ENCODE data around the gene PPP1R8. TPM values are rescaled to one million over a fixed set of nuclear protein-coding genes. Genes with fewer than 3 reads are reported as not detected.

PPP1R8 gene
- total and polyA plus RNA-seq, 3 donors from 2014 or later, result 39.4 to 57.7 (median 49.4) TPM

- H3K4me1 ChIP-seq, result peaks cover 8% of the 10 kb centered on the region
- WGBS, 2 donors, result 45% methylated on average over 10 of the region's 10 CpGs
- H3K4me3 ChIP-seq, result no peak overlapping the region
- H3K27ac ChIP-seq, result peak overlapping the region in 1 of 2 donors; percentile 52
- TF ChIP-seq POLR2A (IDR thresholded peaks at IDR 0.05) (no peak), CTCF (IDR thresholded peaks at IDR 0.05) (peak; percentile 91 to 92 (median 91))
- intact Hi-C loops (cut with DNase I; ENCODE audit: low total_unique reads), result no loop called here
- peak; percentile 92 for DNase-seq
- no peaks in the 10 kb centered on the region for H3K36me3 ChIP-seq (ENCODE audit: low read depth, missing control alignments)
- no peaks in the 10 kb centered on the region for H3K27me3 ChIP-seq
- no peaks in the 10 kb centered on the region for H3K9me3 ChIP-seq
Observed at GRCh38 chr1:27858072-27858948, 27.7 kb downstream of the PPP1R8 start.

- Histone ChIP-seq H3K36me3 (ENCODE audit: low read depth, missing control alignments) (no peaks in the 10 kb centered on the region), H3K27ac (peak overlapping the region in 1 of 2 donors; percentile 11), H3K27me3 (no peaks in the 10 kb centered on the region), H3K9me3 (no peaks in the 10 kb centered on the region), H3K4me3 (no peak overlapping the region), H3K4me1 (peaks cover 8% of the 10 kb centered on the region)
- intact Hi-C loops (cut with DNase I; ENCODE audit: low total_unique reads), result no loop called here
- TF ChIP-seq POLR2A (IDR thresholded peaks at IDR 0.05), result no peak
- TF ChIP-seq CTCF (IDR thresholded peaks at IDR 0.05), result no peak
- 89 to 91% methylated on average over 14 of the region's 14 CpGs for whole genome bisulfite sequencing, 2 donors
- DNase-seq, result no peak
Observed at GRCh38 chr1:27858949-27859576, 28.5 kb downstream of the PPP1R8 start.

GRCh38 chr1:27861436-27861835 lies 30.9 kb downstream of the PPP1R8 start:
- Histone ChIP-seq H3K4me3 (no peak overlapping the region), H3K27me3 (no peaks in the 10 kb centered on the region), H3K9me3 (no peaks in the 10 kb centered on the region), H3K27ac (no peak overlapping the region), H3K36me3 (ENCODE audit: low read depth, missing control alignments) (no peaks in the 10 kb centered on the region), H3K4me1 (peaks cover 8% of the 10 kb centered on the region)
- 91 to 96% methylated on average over 10 of the region's 10 CpGs for WGBS, 2 donors
- intact Hi-C loops (cut with DNase I; ENCODE audit: low total_unique reads), result no loop called here
- DNase-seq, result no peak
- TF ChIP-seq POLR2A (IDR thresholded peaks at IDR 0.05) (no peak), CTCF (IDR thresholded peaks at IDR 0.05) (no peak)

- TF ChIP-seq CTCF (IDR thresholded peaks at IDR 0.05) (no peak), POLR2A (IDR thresholded peaks at IDR 0.05) (no peak)
- 83 to 84% methylated on average over 3 of the region's 3 CpGs for WGBS, 2 donors
- intact Hi-C loops (cut with DNase I; ENCODE audit: low total_unique reads), result no loop called here
Observed at GRCh38 chr1:27862004-27862403, 31.4 kb downstream of the PPP1R8 start.

More at GRCh38 chr1:27862004-27862403, 31.4 kb downstream of the PPP1R8 start:
- Histone ChIP-seq H3K4me3 (no peak overlapping the region), H3K36me3 (ENCODE audit: low read depth, missing control alignments) (no peaks in the 10 kb centered on the region), H3K9me3 (no peaks in the 10 kb centered on the region), H3K4me1 (peaks cover 8% of the 10 kb centered on the region), H3K27me3 (no peaks in the 10 kb centered on the region), H3K27ac (peak overlapping the region in 1 of 2 donors; percentile 61)
- DNase-seq, result no peak
